Kidney (tissue), 14 donors: ENCODE data around the gene ERGIC3. TPM values are rescaled to one million over a fixed set of nuclear protein-coding genes. Genes with fewer than 3 reads are reported as not detected.

Experiments used
- DNase-seq, 5 donors: peaks; one replicate each; pipeline ENCODE4 v3.0.0-alpha.2; 2013 to 2020
- FAIRE-seq: peaks from 2 replicates; lab custom pipeline; 2012; peaks lifted over from hg19 to GRCh38; lab: Jason Lieb, UNC
- H3K27ac ChIP-seq, 2 donors: one replicate each; pipeline ENCODE4 v1.7.0; 2013; ENCODE audit warnings: low read depth in 2 of 2, low read length in 2 of 2, inconsistent platforms in 1 of 2
- H3K27me3 ChIP-seq: one replicate; pipeline ENCODE4 v1.7.1; 2013; ENCODE audit warnings: low read length, inconsistent platforms; ENCODE audit not compliant: control insufficient read depth, insufficient read depth
- H3K36me3 ChIP-seq, 3 donors: one replicate each; pipeline versions ENCODE4 v1.7.0 to v1.7.1; 2013; ENCODE audit warnings: low read length in 3 of 3, control low read depth in 1 of 3, inconsistent platforms in 1 of 3; ENCODE audit not compliant: insufficient read depth in 3 of 3, control insufficient read depth in 2 of 3
- H3K4me1 ChIP-seq, 3 donors: one replicate each; pipeline versions ENCODE4 v1.7.0 to v1.7.1; 2013; ENCODE audit warnings: low read length in 3 of 3, inconsistent platforms in 1 of 3, low read depth in 1 of 3; ENCODE audit not compliant: control insufficient read depth in 2 of 3, insufficient read depth in 2 of 3
- H3K4me3 ChIP-seq, 3 donors: one replicate each; pipeline versions ENCODE4 v1.7.0 to v1.8.1; 2013; ENCODE audit warnings: low read length in 3 of 3, control low read depth in 1 of 3, inconsistent platforms in 1 of 3
- H3K9ac ChIP-seq, 3 donors: one replicate each; pipeline versions ENCODE4 v1.7.0 to v1.7.1; 2013; ENCODE audit warnings: low read length in 3 of 3, control low read depth in 1 of 3, inconsistent platforms in 1 of 3
- H3K9me3 ChIP-seq, 3 donors: one replicate each; pipeline versions ENCODE4 v1.7.0 to v1.7.1; 2013; ENCODE audit warnings: low read length in 3 of 3, control low read depth in 1 of 3, inconsistent platforms in 1 of 3; ENCODE audit not compliant: control insufficient read depth in 2 of 3, insufficient read depth in 1 of 3
- intact Hi-C: fragments of 100-400 bp; cut with DNase I; formaldehyde crosslinking; loops from one replicate; pipeline ENCODE4 v1.11.1; 2022
- polyA plus RNA-seq: library from polyadenylated mRNA; stranded (reverse); fragments of 350-450 nt; fragmentation: Illumina TruSeq; extraction: RNeasy Lipid Tissue Mini Kit (QIAGEN cat#74804); gene quantifications from one replicate; pipeline ENCODE4 v1.2.3, GENCODE V29; 2014; ENCODE audit warnings: low read depth, low replicate concordance; ENCODE audit not compliant: insufficient read depth
- total RNA-seq: library from RNA; stranded (reverse); fragmentation: NEBNext Ultra II Directional; extraction: Animal tissue kit (Norgen Biotek cat#: 25700); gene quantifications from one replicate; pipeline ENCODE4 v1.2.1, GENCODE V29; 2021
- TF ChIP-seq, protein P1 (sequence below): IDR thresholded peaks from 3 replicates; pipeline ENCODE4 v1.5.1; 2012; ENCODE audit warnings: mild to moderate bottlenecking, moderate library complexity, borderline replicate concordance; ENCODE audit not compliant: insufficient read depth; ENCODE audit errors: extremely low read depth
- donor health status: control.
- donor health status: control.
- donor health status: control.
- donor health status: control.
- donor health status: control.
- donor health status: DM: yes; HTN: yes; CAD: no.
- donor health status: Normal renal cell carcinoma (clear cell type).

Gene ERGIC3
- total and polyA plus RNA-seq, 2 donors from 2014 or later, result 230 to 371 TPM

DNA sequence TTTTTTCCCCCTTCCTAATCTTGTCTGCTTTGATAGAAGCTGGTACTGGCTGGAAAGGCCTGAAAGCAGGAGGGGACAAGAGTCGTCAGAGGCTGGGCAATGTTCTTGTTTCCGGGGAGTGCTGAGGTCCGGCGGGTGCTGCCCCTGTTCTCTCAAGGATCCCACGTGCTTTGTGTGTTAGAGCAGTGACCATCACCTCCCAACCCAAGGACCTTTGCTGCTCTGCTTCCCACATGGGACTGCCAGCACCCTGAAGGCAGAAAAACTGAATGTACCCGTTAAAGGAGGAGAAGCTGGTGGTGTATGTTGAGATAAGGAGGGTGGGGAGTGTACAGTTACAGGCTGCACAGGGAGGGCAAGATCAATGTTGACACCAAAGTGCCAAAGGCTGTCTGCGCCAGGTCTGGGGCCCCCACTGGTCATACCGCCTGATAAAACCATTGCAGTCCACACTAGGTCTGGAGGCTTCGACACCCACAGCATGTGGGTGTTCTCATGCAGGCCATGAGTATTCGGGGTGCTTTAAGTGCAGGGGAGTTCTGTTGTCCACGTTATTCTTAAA is 27.4 kb upstream of the ERGIC3 start:
- Histone ChIP-seq H3K27me3 (no peaks in the 10 kb centered on the region), H3K4me3 (no peak overlapping the region), H3K4me1 (no peaks in the 10 kb centered on the region), H3K9me3 (no peaks in the 10 kb centered on the region), H3K27ac (no peak overlapping the region), H3K9ac (no peak overlapping the region), H3K36me3 (peaks cover 0 to 3% (median 3%) of the 10 kb centered on the region in 3 donors)
- intact Hi-C loops, result no loop called here
- FAIRE-seq (no peak), DNase-seq (no peak)
- TF ChIP-seq, protein P1, sequence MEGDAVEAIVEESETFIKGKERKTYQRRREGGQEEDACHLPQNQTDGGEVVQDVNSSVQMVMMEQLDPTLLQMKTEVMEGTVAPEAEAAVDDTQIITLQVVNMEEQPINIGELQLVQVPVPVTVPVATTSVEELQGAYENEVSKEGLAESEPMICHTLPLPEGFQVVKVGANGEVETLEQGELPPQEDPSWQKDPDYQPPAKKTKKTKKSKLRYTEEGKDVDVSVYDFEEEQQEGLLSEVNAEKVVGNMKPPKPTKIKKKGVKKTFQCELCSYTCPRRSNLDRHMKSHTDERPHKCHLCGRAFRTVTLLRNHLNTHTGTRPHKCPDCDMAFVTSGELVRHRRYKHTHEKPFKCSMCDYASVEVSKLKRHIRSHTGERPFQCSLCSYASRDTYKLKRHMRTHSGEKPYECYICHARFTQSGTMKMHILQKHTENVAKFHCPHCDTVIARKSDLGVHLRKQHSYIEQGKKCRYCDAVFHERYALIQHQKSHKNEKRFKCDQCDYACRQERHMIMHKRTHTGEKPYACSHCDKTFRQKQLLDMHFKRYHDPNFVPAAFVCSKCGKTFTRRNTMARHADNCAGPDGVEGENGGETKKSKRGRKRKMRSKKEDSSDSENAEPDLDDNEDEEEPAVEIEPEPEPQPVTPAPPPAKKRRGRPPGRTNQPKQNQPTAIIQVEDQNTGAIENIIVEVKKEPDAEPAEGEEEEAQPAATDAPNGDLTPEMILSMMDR, result no peak

DNA sequence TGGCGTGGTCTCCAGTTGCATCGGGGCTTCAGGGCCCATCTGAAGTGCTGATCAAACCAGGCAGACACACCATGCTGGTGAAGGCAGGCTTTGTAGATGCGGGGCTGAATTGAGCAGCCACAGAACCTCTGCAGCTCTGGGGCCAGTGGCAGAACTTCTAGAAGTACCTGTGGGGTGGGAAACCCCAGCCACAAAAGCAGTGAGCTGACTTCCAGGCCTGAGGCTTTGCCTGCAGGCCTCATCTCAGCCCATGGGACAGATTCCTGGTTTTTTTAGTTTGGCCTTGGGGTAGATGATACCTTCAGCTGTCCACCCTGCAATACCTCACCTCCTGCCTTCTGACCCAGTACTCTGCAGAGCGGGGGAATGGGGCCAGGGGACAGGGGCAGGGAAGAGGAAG is 26.5 kb upstream of the ERGIC3 start:
- TF ChIP-seq, protein P1, result no peak
- Histone ChIP-seq H3K36me3 (peaks cover 0 to 3% (median 0%) of the 10 kb centered on the region in 3 donors), H3K9ac (no peak overlapping the region), H3K27me3 (no peaks in the 10 kb centered on the region), H3K4me3 (no peak overlapping the region), H3K4me1 (no peaks in the 10 kb centered on the region), H3K9me3 (no peaks in the 10 kb centered on the region), H3K27ac (no peak overlapping the region)
- no peak for FAIRE-seq
- DNase-seq, result no peak
- intact Hi-C loops, result no loop called here

DNA sequence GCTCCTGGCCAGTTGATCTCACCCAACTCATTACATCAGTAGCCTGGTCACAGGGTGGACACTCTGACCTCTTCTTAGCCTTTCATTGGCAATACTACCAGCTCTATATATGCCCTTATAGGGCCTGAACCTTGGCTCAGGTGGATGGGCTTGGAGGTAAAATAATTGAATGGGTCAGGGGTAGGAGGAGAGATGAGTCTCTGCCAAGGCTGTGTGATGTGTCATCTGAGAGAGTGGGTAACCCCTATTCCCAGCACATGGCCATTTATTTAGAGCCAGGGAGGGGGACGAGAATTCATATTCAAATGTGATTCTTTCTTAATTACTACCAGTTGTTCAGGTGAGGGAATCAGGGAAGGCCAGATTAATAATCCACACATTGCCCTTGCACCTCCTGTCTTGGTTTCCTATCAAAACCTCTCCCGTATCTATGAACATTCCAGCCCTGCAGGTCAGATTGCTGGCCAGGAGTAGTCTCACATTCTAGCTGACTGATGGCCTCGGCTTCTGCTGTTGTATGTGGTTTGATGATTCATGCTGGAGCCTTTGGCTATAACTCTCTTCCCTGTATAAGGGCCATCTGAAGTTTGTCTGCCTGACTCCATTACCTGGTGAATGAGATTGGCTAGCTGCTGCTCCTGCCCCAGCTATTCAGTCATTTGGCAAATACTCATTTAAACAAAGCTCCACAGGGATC is 25.8 kb upstream of the ERGIC3 start:
- no peak overlapping the region for H3K4me3 ChIP-seq
- H3K27ac ChIP-seq, result no peak overlapping the region
- no peaks in the 10 kb centered on the region for H3K27me3 ChIP-seq
- H3K9ac ChIP-seq, result no peak overlapping the region
- no peak for DNase-seq
- no peak for FAIRE-seq
- peaks cover 0 to 3% (median 0%) of the 10 kb centered on the region in 3 donors for H3K36me3 ChIP-seq
- H3K4me1 ChIP-seq, result no peaks in the 10 kb centered on the region
- intact Hi-C loops, result no loop called here
- TF ChIP-seq, protein P1, result no peak
- no peaks in the 10 kb centered on the region for H3K9me3 ChIP-seq
